ENCODE measurements around the gene SUMF1.

Gene SUMF1

DNA sequence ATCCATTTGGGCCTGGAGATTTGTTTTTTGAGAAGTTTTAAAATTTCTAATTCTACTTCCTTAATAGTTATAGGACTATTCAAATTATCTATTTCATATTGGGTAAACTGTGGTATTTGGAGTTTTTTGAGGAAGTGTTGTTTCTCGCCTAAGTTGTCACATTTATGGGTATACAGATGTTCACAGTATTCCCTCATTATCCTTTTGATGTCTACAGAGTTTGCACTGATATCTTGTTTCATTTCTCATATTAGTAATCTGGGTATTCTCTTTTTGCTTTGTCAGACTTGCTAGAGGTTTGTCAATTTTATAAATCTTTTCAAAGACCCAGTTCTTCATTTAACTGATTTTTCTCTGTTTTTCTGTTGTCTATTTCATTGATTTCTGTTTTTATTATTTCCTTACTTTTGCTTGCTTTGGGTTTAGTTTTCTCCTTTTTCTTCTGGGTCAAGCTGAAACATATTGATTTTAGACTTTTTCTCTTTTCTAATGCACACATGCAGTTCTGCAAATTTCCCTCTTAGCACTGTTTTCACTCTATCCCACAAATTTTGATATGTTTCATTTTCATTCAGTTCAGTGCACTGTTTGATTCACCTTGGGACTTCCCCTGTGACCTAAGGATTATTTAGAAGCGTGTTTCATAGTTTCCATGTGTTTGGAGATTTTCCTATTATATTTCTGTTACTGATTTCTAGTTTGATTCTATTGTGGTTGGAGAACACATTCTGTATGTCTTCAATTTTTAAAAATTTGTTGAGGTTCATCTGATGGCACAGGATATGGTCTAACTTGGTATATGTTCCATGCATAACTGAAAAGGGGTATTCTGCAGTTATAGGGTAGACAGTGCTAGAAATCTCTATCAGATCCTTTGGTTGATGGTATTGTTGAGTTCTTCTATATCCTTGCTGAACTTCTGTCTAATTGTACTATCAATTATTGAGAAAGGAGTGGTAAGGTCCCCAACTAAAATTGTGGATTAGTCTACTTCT is 79.6 kb downstream of the SUMF1 start:
- no peak for DNase-seq (ENCODE audit: low read depth in 2 of 2)

DNA sequence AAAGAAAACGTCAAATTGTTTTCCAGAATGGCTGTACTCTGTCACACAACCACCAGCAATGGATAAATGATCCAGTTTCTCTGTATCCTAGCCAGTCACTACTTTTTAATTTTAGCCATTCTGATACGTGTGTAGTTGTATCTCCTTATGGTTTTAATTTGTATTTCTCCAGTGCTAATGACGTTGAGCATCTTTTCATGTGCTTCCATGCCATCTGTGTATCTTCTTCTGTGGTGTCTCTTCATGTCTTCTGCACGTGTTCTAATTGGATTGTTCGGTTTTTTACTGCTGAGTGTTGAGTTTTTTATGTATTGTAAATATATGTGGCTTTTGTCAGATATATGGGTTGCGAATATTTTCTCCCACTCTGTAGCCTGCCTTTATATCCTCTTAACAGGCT is 81.9 kb downstream of the SUMF1 start:
- no peak for DNase-seq (ENCODE audit: low read depth in 2 of 2)

GRCh38 chr3:4380013-4380412 is 87.1 kb downstream of the SUMF1 start:
- DNase-seq (ENCODE audit: low read depth in 2 of 2): no peak

GRCh38 chr3:4376499-4376898 is 90.6 kb downstream of the SUMF1 start:
- DNase-seq (ENCODE audit: low read depth in 2 of 2): no peak

DNA sequence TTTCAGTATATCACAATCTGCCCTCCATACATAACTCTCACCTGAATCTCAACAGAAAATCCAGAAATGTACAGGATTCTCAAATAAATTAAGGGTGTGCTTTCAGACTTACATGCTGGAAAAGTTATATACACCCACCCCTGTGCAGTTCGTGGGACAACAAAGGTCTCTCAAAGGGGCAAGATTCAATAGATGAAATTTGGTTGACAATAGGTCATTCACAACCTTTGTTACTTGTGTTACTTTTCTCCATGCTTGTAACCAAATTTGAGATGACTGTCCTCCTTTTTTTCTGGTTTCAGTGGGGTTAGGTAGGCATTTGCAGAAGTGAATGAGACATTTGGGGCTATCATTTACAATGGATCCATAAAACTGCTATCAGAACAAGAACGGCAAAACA is 91.2 kb downstream of the SUMF1 start:
- DNase-seq (ENCODE audit: low read depth in 2 of 2): no peak

- DNase-seq (ENCODE audit: low read depth in 2 of 2): no peak
These were observed 93.4 kb downstream of the SUMF1 start for GRCh38 chr3:4373669-4374068.

DNA sequence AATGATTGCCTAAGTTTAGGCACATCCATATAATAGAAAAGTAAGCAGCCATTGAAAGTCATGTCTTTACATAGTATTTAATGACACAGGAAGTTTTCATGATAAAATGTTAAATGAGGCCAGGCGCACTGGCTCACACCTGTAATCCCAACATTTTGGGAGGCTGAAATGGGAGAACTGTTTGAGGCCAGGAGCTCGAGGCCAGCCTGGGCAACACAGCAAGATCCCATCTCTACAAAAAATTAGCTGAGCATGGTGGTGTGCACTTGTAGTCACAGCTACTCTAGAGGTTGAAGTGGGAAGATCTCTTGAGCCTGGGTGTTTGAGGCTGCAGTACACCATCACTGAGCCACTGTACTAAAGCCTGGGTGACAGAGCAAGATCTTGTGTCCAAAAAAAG is 104.5 kb downstream of the SUMF1 start:
- DNase-seq (ENCODE audit: low read depth in 2 of 2): no peak

DNA sequence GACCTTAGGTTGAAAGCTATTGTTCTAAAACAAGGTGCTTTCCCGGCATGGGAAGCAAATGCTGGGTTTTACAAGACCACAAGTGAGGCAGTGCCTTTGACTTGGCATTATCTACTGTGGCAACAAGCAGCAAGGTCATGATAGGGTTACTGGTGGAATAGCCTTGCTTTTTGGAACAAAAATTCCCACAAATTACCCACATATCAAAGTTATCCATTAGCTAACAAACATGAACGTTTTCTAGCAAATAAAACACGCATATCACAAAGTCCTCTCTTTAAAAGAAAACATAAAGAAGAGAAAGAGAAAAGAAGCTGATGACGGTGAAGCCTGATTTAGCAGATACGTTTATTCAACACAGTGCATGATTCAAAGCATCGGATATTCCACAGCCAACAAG is 106.3 kb downstream of the SUMF1 start:
- DNase-seq (ENCODE audit: low read depth in 2 of 2): no peak

DNA sequence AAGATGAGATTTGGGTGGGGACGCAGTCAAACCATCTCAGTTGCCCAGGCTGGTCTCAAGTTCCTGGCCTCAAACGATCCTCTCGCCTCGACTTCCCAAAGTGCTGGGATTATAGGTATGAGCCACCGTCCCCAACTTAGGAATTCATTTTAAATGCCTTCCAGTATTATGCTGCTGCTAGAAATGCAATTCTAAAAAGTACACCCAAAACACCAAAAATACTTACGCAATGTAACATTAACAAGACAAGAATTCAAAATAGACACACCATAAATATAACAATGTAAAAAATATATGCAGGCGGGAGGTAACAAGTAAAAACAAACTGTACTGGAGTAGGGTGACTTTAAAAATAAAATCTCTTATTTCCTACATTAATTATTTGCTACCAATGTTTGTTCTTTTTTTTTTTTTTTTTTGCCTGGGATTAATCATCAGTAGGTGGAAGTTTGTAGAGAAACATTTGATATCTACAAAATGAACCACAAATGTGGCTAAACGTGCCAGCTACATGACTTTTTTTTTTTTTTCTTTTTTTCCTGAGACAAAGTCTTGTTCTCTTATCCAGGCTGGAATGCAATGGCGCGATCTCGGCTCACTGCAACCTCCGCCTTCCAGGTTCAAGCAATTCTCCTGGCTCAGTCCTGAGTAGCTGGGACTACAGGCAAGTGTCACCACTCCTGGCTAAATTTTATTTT is 107.1 kb downstream of the SUMF1 start:
- DNase-seq (ENCODE audit: low read depth in 2 of 2): no peak

GRCh38 chr3:4358273-4358672 is 108.8 kb downstream of the SUMF1 start:
- DNase-seq (ENCODE audit: low read depth in 2 of 2): no peak

DNA sequence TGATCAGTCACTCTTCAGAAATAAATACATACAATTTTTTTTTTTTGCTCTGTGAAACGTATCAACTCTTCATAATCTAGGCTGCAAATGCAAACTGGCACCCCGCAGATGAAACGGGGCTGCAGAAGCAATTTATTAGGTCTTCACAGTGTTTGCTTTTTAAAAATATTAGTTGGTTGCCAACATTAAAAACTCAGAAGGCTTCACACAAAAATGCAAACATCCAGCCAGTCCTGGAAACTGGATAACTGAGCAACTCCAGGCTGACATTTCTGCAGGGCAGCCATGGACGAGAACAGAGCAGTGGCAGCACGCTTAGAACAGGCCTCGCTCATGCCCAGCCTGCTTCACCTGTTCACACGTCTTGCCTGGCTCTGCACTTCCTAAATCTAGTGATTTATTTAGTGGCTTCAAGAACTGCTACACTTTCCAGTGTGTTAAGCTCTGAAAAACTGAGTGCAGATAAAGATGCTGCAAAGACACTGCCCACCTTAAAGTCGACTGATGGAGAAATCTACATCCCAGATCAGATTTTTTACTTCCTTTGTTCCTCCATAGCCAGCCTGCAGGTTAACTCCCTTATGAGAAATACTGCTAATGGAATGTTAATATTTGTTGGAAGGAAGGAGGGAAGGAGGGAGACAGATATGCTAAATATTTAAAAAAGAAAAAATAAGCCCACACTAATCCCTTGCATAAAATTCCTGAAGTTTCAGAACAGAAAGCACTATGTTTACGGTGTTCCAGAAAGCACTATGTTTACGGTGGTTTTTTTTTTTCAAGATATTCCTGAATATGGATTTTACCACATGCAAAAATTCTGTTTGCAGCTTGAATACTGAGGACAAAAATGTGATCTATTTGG is 110.3 kb downstream of the SUMF1 start:
- DNase-seq (ENCODE audit: low read depth in 2 of 2): no peak

- DNase-seq (ENCODE audit: low read depth in 2 of 2): no peak
These were observed 110.9 kb downstream of the SUMF1 start for GRCh38 chr3:4356220-4356540.

DNA sequence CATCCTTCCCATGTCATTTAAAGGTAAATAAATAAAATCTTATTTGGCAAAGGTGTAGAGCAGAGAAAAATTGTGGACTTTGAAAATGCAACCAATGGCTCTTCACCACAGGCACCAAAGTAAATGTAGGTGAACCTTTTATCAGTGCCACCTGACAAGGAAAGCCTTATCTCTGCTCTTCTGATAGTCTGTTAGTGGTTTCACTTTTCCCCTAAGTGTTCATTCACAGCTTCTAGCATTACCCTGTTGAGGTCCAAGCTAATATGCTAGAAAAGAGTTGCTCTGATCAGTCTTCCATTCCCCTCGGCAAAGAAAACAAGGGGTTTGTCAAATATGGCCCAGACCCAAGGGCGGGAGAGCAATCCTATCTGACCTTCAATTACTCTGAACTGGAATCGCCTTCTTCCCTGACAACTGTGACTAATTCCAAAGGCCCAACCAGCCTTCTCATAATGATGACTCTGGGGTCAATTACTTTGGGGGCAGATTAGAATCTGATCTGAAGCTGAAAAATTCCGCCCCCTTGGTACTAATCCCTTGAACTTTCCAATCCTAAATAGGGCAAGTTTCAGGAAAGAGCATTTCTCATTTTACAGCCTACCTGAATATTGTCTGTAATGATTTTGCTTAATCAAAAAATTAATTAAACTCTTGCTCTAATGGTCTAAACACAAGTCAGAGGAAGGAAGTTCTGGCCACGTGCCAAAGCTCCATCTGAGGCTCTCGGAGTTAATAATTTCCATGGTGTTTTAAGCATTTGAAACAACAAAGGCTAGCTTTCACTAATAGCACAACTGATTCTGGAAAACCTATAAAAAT is 111.5 kb downstream of the SUMF1 start:
- no peak for DNase-seq (ENCODE audit: low read depth in 2 of 2)

GRCh38 chr3:4351872-4352271 is 115.2 kb downstream of the SUMF1 start:
- DNase-seq (ENCODE audit: low read depth in 2 of 2): no peak

DNA sequence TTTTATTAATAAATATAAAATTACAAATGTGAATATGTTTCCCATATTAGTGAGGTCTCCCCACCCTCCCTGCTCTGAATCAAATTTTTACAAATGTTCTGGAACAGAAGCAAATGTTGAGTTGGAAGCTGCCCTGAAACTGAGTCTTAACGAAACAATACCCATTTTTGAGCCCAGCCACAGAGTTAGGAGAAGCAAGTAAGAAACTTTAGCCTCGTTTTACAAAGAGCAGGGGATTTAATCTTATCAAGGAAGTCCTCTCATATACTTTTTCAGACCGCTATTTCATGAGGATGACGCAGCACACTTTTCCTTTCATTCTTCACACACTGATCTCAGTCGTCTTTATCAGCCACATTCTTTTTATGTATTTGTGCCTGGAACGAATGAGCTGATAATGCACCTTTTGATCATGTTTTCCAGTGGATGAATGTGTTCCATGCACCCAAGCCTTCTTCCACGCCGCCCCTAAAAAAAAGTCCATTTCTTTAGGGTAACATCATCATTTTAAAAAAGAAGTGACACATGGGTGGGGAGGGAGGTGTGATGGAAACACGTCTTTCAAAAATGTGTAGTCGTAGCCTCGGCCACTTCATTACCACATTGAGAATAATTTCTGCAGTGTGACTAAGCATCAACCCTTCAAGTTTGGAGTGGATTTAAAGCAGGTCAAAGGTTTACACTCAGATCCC is 115.8 kb downstream of the SUMF1 start:
- DNase-seq (ENCODE audit: low read depth in 2 of 2): no peak

GRCh38 chr3:4350789-4351163 is 116.3 kb downstream of the SUMF1 start:
- peak; percentile 12 to 15 for DNase-seq (ENCODE audit: low read depth in 2 of 2)

GRCh38 chr3:4343258-4343657 is 123.8 kb downstream of the SUMF1 start:
- no peak for DNase-seq (ENCODE audit: low read depth in 2 of 2)

DNA sequence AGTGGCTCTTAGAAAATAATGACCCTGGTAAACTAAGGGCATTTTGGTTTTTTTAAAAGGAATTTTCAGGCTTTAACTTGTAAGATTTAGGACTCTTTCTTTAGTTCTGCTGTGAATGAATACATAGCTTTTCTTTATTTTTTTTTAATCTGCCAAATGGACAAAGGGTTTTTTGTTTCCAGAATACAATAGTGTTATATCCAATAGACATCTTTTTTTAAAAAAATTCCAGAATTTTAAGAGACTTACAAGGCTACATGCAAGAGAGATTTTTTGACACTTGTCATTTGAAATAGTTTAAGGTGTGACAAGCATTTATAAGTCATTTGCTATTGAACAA is 125.8 kb downstream of the SUMF1 start:
- no peak for DNase-seq (ENCODE audit: low read depth in 2 of 2)

DNA sequence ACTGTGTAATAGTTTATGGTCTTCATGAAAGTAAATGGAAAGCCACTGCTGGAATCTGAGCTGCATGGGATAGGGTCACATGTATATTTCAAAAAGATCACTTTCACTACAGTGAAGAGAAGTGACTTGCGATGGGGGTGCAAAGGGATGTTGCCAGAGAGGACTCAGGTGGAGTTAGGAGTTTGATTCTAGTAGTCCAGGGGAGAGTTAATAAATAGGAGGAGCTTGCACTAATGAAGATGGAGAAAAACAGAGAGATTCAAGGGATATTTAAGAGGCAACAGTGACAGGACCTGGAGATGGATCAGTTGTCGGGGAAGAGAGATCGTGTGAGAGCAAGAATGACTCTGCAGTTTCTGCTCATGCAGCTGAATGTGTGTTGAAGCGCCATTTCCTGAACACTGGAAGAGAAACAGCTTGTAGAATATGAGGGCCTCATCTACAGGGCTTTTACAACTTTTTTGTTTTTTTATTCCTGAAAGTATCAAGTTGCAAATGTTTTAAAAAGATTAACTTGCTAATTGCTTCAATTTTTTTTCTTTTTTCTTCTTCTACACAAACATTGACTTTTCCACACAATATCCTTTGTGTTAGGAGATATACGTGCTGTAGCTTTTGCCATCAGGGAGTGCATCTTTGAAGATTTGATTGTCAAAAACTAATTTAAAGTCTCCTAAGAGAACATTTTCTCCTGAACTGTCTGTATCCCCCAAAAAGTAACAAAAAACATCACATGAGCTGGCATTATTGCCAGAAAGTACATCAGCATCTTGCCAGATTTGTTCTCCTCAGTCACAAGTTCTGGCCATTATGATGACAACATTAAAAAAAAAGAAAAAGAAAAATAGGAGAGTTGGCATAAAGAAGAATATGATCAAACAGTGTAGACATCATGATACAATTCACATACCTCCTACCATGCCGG is 126.4 kb downstream of the SUMF1 start:
- DNase-seq (ENCODE audit: low read depth in 2 of 2): no peak

- no peak for DNase-seq (ENCODE audit: low read depth in 2 of 2)
These were observed 127.0 kb downstream of the SUMF1 start for GRCh38 chr3:4340077-4340410.
